T-helper 2 cell treated with Interferon-gamma antibody and Interleukin-4, amounts not matched to agents 100 ng/mL and 5 ng/mL, for 36 hours (primary cell): Measurements from ENCODE around the gene INPP5A. TPM values are rescaled to one million over a fixed set of nuclear protein-coding genes. Genes with fewer than 3 reads are reported as not detected.
"Not testable (repeated sequence)": the region's sequence is repeated elsewhere in the genome, so short reads cannot be mapped to it uniquely, and the experiment has no call there.

Source experiments
- intact Hi-C: fragments of 100-400 bp; cut with micrococcal nuclease; formaldehyde crosslinking; loops from one replicate; pipeline ENCODE4 v1.15.1; 2023
- total RNA-seq: library from RNA; stranded (reverse); gene quantifications from 2 replicates; pipeline ENCODE4 v1.2.3, GENCODE V29; 2022

Gene INPP5A
- total RNA-seq, 1 donor from 2014 or later, result 11.6 TPM

DNA sequence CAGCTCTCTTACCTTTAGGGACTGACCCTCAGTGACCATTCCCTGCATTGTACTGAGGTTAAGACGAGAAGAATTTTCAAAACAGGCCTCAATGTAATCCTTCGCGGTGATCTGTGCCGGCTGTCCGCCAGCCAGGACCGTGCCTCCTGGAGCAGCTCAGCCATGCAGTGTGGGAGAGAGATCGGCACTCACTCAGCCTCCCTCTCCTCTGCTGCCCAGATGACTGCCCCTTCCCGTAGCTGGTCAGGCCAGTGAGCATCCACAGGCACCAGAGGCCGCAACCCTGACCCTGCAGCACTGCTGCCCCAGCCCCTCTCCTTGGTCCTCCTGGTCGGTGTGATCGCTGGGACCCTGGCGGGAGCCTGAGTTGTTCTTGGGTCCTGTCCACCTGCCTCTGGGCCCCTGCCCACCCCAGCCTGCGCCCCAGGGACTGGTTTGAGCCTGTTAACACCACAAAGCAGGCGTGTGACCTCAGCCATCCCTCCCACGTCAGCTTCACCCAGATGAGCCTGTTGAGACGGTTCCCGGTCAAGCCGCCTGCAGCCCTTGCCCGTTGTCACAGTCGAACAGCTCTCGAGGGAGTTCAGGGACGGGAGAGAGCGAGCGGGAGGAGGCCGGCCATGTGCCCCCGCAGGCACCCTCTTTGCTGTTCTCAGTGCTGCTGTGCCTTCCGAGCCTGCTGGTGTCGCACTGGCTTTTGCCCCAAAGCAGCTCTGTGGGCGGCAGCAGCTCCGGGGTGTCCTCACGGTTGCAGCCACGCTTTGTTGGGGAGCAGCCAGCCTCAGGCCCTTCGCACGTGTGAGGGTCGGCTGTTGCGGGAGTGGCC lies 211.2 kb downstream of the INPP5A start:
- intact Hi-C loops, result no loop called here

GRCh38 chr10:132749371-132749795 lies 211.8 kb downstream of the INPP5A start:
- intact Hi-C loops, result no loop called here

GRCh38 chr10:132750936-132751335 lies 213.3 kb downstream of the INPP5A start:
- intact Hi-C loops, result no loop called here

DNA sequence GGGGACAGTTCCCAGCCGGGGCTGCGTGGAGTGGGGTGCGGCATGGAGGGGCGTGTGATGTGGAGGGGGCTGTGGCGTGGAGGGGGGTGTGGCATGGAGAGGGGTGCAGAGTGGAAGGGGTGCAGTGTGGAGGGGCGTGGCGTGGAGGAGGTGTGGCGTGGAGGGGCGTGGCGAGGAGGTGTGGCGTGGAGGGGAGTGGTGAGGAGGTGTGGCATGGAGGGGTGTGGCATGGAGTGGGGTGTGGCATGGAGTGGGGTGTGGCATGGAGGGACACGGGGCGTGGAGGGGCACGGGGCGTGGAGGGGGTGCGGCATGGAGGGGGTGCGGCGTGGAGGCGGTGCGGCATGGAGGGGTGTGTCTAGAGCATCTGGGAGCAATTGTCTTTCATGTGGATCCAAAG lies 214.8 kb downstream of the INPP5A start:
- intact Hi-C loops, result no loop called here

GRCh38 chr10:132752961-132753360 lies 215.4 kb downstream of the INPP5A start:
- intact Hi-C loops, result no loop called here

GRCh38 chr10:132753596-132753995 lies 216.0 kb downstream of the INPP5A start:
- intact Hi-C loops, result no loop called here

DNA sequence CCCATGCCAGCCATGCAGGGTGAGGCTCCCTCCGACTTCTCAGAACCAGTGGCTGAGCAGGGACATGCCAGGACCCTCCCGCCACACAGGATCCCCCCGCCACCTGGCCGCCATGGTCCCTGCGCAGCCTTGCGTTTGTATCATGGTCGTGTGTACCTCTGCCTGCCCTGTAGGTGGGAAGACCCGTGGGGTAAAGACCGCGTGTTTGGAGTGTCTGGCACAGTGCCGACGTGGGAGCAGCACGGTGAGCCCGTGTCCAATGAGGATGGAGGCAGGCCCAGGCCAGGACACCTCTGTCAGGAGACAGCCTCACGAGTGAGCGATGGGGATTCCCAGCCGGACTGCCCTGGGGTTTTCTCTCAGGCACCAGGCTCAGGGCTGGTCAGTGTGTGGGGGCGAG lies 216.5 kb downstream of the INPP5A start:
- intact Hi-C loops, result no loop called here

DNA sequence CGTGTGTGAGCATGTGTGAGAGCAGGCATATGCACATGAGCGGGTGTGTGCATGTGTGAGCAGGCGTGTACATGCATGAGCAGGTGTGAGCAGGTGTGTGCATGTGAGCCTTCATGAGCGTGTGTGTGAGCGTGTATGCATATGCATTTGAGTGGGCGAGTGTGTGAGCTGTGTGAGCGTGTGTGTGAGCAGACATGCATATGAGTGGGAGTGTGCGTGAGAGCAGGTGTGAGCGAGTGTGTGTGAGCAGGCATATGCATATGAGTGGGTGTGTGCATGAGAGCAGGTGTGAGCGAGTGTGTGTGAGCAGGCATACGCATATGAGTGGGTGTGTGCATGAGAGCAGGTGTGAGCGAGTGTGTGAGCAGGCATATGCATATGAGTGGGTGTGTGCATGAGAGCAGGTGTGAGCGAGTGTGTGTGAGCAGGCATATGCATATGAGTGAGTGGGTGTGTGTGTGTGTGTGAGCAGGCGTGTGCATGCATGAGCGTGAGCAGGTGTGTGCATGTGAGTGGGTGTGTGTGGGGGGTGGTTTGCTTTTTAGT lies 217.7 kb downstream of the INPP5A start:
- intact Hi-C loops, result no loop called here

- intact Hi-C loops, result no loop called here
Measured at GRCh38 chr10:132756591-132756990, 219.0 kb downstream of the INPP5A start.

DNA sequence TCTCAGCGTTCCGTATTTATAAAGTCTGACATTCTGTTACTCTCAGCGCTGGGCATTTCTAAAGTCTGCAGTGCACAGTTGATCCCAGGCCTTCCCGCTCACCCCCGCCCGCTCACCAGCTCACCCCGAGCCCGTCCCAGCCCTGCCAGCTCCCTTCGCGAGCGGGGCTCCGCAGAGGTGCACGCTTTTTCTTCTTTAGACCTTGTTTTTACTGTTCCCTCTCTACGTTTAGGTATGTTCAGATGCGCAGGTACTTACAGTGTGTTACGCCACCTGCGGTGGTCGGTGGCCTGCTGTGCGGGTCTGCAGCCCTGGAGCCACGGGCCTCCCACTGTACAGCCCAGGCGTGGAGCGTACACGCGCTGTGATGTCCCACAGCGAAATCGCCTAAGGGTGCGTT lies 219.6 kb downstream of the INPP5A start:
- intact Hi-C loops, result no loop called here

DNA sequence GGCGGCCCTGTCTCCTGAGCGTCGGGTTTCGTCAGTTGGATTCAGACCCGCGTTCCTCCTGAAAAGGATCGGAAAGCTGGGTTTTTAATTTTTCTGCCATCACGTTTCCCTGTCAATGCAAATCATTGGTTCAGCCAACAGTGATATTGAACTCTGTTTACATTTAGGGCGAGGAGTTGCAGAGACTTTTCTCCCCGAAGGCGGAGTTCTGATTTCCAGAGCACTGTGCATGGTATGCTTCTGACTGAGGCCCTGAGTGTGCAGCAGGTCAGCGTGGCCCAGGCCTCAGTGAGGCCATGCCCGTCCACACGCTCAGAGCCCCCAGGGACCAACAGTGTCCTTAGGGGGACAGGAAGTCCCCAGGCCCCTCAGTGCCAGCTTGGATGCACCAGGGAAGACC lies 221.3 kb downstream of the INPP5A start:
- intact Hi-C loops, result no loop called here

- intact Hi-C loops, result no loop called here
Measured at GRCh38 chr10:132761395-132762060, 223.9 kb downstream of the INPP5A start.

DNA sequence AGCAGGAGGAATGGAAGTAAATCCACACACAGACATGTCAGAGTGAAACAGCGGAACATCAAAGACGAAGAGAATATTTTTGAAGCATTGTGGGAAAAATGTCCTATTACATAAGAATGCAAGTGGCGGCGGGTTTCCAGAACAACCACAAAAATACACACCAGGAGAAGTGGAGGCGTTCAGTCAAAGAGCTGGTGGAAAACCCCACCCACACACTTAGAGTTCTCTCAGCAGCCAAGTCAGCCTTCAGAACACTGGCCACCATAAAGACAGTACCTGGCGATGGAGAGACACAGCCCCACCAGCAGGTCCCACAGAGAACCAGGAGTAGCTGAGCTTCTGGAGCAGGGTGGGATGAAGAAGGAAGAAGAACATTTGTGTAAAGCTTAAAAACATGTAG lies 224.7 kb downstream of the INPP5A start:
- intact Hi-C loops, result no loop called here

DNA sequence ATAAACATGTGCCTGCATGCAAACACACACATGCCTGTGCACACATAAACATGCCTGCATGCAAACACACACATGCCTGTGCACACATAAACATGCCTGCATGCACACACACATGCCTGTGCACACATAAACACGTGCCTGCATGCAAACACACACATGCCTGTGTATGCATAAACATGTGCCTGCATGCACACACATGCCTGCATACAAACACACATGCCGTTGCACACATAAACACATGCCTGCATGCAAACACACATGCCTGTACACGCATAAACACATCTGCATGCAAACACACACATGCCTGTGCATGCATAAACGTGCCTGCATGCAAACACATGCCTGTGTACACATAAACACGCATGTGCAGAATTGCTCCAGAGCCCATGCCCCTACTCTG lies 226.0 kb downstream of the INPP5A start:
- intact Hi-C loops, result no loop called here

GRCh38 chr10:132764108-132764507 lies 226.5 kb downstream of the INPP5A start:
- intact Hi-C loops, result no loop called here

DNA sequence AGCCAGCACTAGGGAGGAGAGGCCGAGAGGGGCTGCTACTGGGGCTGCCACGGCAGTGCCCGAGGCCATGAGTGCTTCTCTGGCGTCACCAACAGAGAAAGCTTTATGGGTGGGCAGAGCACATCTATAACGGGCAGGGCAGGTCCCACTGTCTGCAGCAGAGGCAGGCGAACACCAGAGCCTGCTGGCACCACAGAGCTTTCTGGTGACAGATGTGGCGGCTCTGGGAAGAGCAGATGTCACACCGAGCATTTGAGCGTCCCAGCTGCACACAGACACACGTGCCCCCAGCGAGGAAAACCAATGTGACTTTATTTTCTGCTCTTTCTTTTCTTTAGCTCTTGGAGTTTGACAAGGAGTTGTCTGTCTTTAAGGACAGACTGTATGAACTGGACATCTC lies 227.8 kb downstream of the INPP5A start:
- intact Hi-C loops, result no loop called here

- intact Hi-C loops, result no loop called here
Measured at GRCh38 chr10:132766291-132766690, 228.7 kb downstream of the INPP5A start.

DNA sequence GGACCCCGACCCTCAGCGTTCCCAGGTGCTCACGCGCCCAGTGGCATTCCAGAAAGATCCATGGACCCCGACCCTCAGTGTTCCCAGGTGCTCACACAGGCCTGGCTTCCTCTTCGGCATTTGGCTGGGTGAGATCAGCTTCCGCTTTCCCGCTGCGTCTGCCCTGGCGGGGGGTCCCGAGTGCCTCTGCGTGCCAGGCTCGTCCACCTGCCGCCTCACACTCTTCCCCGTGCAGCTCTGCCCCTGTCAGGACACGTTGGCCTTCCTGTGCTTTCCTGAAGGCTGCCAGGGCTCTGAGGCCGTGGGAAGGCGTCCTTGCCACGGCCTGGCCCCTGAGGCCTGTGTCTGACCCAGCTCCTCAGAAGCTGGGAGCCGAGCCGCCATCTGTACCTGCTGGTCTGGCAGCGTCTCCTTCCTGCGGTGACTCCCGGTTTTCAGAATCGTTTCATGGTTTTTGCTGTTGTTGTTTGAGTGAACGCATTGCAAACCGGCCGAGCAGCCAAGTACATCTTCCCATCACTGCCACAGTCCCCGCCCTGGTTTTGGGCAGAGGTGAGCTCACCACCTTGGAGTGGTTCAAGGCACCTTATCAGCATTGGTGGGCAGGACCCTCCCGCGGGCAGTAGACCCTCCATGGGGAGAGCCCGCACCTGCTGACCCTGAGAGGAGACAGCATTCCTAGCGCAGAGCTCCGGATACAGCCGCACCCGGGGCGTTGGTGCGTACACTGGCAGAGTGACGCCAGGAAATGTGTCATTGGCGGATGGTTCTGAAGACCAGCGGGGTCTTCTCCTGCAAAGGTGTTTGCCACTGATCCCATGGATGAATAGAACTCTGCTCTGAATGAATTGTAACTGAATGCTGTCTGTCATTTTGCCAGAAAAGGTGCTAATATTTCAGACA lies 231.0 kb downstream of the INPP5A start:
- intact Hi-C loops, result no loop called here

DNA sequence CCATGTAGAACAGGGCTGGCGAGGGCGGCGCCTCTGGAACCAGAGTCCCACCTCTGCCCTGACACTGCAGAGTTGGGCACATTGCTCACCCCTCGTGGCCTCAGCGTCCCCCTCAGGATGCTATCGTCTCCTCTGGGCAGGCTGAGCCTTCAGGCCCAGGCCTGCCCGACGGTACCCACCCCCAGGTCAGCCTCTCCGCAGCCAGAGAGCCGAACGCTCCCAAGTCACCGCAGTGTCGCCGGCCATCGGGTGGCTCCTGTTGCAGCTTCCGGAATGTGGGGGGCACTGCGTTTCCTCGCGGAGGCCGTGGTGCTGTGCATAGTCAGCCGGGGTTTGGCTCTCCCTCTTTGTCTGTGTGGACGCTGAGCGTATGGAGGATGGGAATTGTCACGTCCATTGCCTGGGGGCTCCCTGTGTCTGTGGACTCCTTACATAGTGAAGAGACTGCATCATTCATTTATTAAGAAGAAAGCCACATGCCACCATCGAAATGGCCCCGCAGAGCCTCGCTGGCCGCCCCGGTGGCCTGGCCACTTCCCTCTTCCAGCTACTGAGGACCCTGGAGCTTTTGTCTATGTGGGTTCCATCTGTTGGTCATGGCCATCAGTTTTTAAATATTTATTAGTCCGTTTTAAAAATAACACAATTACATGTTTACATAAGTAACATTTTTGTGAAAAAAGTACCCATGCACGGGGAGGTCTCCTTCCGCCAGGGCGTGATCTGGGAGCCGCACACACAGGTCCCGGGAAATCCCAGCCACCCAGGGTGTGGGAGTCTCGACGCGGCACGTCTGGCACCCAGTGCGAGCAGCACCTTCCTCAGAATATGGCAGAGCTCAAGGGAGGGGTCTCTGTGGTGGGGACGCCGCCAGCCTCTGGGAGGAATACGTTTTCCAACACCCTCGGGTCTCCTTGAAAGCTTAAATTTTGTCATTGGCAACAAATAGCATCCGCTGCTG lies 232.8 kb downstream of the INPP5A start:
- intact Hi-C loops, result no loop called here

DNA sequence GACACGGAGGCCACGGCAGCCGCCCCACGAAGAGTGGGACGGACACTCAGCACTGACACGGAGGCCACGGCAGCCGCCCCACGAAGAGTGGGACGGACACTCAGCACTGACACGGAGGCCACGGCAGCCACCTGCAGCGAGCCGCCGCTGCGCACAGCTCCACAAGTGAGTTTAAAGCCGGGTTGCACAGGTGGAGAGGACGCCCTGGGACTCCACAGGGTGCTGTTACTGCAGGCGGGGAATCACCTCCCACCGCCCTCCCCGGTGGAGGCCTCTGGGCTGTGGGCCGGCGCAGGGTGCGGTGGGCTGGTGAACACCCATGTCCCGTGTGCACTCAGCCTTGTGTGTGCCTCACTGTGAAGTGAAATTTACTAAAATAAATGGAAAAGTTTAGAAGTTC lies 235.2 kb downstream of the INPP5A start:
- intact Hi-C loops, result not testable (repeated sequence)
